ENCODE data around the gene TNS4.

DNA sequence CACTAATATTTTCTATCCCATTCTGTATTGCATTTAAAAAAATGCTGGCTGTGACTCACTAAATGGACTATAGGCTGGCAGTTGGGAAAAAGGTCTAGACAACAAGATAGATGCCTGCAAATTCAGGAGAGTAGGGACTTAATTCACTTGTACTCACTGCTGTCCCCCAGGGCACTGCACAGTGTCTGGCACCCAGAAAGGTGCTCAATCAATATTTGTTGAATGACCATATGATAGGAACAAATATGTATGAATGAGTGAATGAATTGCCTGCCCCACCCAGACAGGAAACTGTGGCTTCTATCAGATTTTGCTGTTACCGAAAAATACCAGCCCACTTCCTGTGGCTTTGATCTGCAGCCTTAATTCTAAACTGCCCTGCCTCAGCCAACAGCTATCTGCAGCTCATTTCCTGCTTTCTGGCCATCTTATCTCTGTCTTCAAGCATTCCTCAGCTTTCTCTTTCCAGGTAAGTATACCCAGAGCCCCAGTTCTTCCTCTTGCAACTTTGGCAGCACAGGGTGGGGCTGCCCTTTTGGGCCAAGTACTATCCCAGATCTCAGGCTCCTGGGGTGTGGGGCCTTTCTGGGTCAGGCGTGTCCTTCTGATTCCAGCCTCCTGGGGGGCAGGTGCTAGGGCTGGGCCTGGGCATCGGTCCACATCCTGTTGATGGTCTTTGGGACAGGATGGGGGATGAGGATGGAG lies 15.3 kb upstream of the TNS4 start:
- TF ChIP-seq RCOR1 (IDR thresholded peaks at IDR 0.05; ENCODE audit: low read depth, low read length) = no peak
- TF ChIP-seq EHMT2 (IDR thresholded peaks at IDR 0.05; ENCODE audit: low read depth) = no peak
- TF ChIP-seq, protein P1, sequence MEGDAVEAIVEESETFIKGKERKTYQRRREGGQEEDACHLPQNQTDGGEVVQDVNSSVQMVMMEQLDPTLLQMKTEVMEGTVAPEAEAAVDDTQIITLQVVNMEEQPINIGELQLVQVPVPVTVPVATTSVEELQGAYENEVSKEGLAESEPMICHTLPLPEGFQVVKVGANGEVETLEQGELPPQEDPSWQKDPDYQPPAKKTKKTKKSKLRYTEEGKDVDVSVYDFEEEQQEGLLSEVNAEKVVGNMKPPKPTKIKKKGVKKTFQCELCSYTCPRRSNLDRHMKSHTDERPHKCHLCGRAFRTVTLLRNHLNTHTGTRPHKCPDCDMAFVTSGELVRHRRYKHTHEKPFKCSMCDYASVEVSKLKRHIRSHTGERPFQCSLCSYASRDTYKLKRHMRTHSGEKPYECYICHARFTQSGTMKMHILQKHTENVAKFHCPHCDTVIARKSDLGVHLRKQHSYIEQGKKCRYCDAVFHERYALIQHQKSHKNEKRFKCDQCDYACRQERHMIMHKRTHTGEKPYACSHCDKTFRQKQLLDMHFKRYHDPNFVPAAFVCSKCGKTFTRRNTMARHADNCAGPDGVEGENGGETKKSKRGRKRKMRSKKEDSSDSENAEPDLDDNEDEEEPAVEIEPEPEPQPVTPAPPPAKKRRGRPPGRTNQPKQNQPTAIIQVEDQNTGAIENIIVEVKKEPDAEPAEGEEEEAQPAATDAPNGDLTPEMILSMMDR (IDR thresholded peaks at IDR 0.05) = no peak
- TF ChIP-seq, protein P2, sequence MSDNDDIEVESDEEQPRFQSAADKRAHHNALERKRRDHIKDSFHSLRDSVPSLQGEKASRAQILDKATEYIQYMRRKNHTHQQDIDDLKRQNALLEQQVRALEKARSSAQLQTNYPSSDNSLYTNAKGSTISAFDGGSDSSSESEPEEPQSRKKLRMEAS (IDR thresholded peaks at IDR 0.05) = peak; percentile 34; the same call in 1 of the 2 replicates
